Uterus (tissue), 2 donors: ENCODE results near the gene ASCC3.

ENCODE experiments used
- POLR2A ChIP-seq, 2 donors: fragments of 450-650 bp; IDR thresholded peaks; one replicate each; pipeline ENCODE4 v1.6.1; 2016; ENCODE audit warnings: antibody characterized with exemption in 2 of 2, mild to moderate bottlenecking in 1 of 2, moderate library complexity in 1 of 2
- TF ChIP-seq, protein P1 (sequence below), 4 experiments: fragments of 200-600 bp in 2 of 4; fragments of 450-650 bp in 2 of 4; sonication (generic) in 2 of 4; IDR thresholded peaks; one replicate each; pipeline ENCODE4 v1.5.1; 2016 to 2019; ENCODE audit warnings: antibody characterized with exemption in 4 of 4, mild to moderate bottlenecking in 2 of 4, moderate library complexity in 1 of 4

DNA sequence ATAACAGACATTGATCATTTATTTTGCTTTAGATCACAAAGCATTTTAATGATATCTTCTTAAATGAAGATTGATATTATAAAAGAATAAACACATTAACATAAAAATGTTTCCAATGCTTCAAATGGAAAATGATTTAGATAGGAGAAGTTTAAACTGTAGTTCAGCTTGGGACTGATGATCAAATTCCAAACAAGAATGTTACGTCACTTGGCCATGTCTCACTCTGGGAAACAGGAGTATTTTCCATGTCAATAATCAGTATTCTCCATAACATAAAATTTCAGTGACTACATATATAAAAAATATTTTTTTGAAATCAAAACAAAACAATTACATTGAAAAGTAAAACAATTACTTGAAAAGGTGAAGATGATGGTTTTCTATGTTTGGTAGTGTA lies 363.5 kb downstream of the ASCC3 start:
- TF ChIP-seq, protein P1, sequence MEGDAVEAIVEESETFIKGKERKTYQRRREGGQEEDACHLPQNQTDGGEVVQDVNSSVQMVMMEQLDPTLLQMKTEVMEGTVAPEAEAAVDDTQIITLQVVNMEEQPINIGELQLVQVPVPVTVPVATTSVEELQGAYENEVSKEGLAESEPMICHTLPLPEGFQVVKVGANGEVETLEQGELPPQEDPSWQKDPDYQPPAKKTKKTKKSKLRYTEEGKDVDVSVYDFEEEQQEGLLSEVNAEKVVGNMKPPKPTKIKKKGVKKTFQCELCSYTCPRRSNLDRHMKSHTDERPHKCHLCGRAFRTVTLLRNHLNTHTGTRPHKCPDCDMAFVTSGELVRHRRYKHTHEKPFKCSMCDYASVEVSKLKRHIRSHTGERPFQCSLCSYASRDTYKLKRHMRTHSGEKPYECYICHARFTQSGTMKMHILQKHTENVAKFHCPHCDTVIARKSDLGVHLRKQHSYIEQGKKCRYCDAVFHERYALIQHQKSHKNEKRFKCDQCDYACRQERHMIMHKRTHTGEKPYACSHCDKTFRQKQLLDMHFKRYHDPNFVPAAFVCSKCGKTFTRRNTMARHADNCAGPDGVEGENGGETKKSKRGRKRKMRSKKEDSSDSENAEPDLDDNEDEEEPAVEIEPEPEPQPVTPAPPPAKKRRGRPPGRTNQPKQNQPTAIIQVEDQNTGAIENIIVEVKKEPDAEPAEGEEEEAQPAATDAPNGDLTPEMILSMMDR (IDR thresholded peaks at IDR 0.05) = no peak
- no peak for TF ChIP-seq POLR2A (IDR thresholded peaks at IDR 0.05)
